ENCODE measurements around the gene SMG9.

SMG9 gene

DNA sequence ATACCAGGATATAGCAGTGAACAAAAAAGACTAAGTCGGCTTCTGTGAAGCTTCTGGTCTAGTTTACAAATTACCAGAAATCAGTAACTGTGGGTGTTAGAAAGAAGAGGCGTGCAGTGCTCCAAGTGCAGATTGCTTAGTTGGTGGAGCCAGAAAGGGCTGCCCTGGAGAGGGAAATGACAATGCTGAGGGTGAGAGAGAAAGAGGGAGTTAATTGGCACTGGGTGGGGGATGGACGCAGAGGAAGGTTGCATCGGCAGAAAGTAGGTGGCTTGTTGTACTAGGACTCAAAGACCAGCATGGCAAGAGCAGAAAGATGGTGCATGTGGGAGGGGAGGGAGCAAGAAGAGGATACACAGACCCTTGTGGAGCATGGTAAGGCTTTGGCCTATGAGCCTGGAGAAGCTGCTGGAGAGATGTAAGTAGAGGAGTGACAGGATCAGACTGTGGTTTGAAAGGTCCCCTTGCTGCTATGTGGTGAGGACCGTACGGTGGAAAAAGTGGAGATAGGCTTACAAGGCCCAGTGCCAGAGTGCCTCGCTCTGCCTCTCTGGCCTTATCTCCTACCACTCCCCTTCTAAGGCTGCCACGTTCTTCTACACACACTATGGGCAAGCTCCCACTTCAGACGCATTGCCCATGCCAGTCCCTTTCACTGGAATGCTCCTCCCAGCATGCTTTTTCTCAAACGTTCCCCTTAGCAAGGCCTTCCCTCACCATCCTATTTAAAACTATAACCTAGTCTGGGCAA, 13.5 kb downstream of the SMG9 start:
- ChIA-PET POLR2A (interaction anchor here (0.7 to 1.6 kb wide), 2 partner anchors 14 to 71 kb away, joined by 3 to 4 read pairs; partner anchors contain the start of genes PLAUR and SMG9), CTCF (interaction anchor here (0.6 to 8.1 kb wide), 4 partner anchors 31 to 267 kb away, joined by 3 to 203 read pairs (median 57); partner anchors contain the start of gene KCNN4)
- TF ChIP-seq FEZF1 (tag by site-specific recombination; IDR thresholded peaks at IDR 0.05) (no peak), ZFHX2 (tag by site-specific recombination; conservative IDR thresholded peaks at IDR 0.05) (peak; percentile 49), EGR2 (tag by site-specific recombination; IDR thresholded peaks at IDR 0.05; ENCODE audit: low read depth) (peak; percentile 89)
- TF ChIP-seq, protein P1, sequence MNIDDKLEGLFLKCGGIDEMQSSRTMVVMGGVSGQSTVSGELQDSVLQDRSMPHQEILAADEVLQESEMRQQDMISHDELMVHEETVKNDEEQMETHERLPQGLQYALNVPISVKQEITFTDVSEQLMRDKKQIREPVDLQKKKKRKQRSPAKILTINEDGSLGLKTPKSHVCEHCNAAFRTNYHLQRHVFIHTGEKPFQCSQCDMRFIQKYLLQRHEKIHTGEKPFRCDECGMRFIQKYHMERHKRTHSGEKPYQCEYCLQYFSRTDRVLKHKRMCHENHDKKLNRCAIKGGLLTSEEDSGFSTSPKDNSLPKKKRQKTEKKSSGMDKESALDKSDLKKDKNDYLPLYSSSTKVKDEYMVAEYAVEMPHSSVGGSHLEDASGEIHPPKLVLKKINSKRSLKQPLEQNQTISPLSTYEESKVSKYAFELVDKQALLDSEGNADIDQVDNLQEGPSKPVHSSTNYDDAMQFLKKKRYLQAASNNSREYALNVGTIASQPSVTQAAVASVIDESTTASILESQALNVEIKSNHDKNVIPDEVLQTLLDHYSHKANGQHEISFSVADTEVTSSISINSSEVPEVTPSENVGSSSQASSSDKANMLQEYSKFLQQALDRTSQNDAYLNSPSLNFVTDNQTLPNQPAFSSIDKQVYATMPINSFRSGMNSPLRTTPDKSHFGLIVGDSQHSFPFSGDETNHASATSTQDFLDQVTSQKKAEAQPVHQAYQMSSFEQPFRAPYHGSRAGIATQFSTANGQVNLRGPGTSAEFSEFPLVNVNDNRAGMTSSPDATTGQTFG (tag by site-specific recombination; IDR thresholded peaks at IDR 0.05; ENCODE audit: borderline replicate concordance), result peak; percentile 44; the same call in 1 of the 2 replicates
- TF ChIP-seq, protein P2, sequence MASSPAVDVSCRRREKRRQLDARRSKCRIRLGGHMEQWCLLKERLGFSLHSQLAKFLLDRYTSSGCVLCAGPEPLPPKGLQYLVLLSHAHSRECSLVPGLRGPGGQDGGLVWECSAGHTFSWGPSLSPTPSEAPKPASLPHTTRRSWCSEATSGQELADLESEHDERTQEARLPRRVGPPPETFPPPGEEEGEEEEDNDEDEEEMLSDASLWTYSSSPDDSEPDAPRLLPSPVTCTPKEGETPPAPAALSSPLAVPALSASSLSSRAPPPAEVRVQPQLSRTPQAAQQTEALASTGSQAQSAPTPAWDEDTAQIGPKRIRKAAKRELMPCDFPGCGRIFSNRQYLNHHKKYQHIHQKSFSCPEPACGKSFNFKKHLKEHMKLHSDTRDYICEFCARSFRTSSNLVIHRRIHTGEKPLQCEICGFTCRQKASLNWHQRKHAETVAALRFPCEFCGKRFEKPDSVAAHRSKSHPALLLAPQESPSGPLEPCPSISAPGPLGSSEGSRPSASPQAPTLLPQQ (tag by site-specific recombination; IDR thresholded peaks at IDR 0.05), result no peak
- no peak overlapping the region for H3K4me3 ChIP-seq (ENCODE audit: low read depth, low read length)
- H3K27ac ChIP-seq (ENCODE audit: extremely low read depth, low read depth, low read length), result no peak overlapping the region
- H3K9me3 ChIP-seq (ENCODE audit: control insufficient read depth, insufficient read depth, low read depth, low read length), result no peaks in the 10 kb centered on the region
- H3K36me3 ChIP-seq (ENCODE audit: control insufficient read depth in 2 of 2, insufficient read depth in 1 of 2, low read length in 2 of 2), result peaks cover 90 to 100% of the 10 kb centered on the region in 2 experiments
- no peaks in the 10 kb centered on the region for H3K4me1 ChIP-seq (ENCODE audit: control insufficient read depth, insufficient read depth, low read length)

DNA sequence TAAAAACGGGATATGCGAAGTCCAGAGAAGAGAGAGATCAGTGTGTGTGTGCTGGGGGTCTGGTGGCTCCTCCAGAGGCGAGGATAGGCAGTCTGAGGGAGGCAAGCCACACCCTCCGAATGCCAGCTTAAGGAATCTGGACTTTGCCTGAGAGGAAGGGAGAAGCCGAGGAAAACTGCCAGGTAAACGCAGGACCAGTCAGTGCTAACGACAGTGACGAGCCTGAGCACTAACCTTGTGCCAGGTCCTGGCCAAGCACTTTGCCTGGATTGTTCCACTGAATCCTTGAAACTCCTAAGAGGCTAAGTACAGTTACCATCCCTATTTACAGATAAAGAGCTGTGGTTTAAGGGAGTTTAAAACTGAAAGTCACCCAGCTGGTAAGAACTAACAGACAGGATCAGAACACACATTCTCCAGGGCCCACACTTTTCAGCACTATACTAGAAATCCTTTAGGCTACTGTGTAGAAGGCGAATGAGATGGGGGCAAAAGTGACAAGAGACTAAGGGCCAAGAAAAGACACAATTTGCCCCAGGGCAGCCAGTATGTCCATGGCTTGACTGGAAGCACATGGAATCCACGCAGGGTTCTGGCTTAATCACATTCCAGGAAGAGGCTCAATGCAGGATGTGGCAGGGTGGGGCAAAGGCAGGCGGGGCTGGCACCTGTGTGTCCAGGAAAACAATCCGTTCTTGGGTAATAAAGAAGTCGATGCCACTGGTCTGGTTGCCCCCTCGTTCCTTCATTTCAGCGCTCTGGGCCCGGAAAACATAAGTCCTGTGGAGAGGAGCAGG, 15.1 kb downstream of the SMG9 start:
- TF ChIP-seq KLF1 (tag by site-specific recombination; IDR thresholded peaks at IDR 0.05) (0 out of 2 replicates have a peak, but pooled peaks have one; percentile 26), ZNF426 (tag by site-specific recombination; IDR thresholded peaks at IDR 0.05) (no peak), ZNF596 (tag by site-specific recombination; IDR thresholded peaks at IDR 0.05) (no peak), GLIS2 (tag by site-specific recombination; IDR thresholded peaks at IDR 0.05) (peak; percentile 20; the same call in 1 of the 2 replicates), SCRT2 (tag by site-specific recombination; IDR thresholded peaks at IDR 0.05) (no peak), ZNF140 (tag by site-specific recombination; IDR thresholded peaks at IDR 0.05) (no peak), ZNF423 (tag by site-specific recombination; IDR thresholded peaks at IDR 0.05) (no peak)
- TF ChIP-seq, protein P2 (tag by site-specific recombination; IDR thresholded peaks at IDR 0.05), result no peak
- TF ChIP-seq, protein P3, sequence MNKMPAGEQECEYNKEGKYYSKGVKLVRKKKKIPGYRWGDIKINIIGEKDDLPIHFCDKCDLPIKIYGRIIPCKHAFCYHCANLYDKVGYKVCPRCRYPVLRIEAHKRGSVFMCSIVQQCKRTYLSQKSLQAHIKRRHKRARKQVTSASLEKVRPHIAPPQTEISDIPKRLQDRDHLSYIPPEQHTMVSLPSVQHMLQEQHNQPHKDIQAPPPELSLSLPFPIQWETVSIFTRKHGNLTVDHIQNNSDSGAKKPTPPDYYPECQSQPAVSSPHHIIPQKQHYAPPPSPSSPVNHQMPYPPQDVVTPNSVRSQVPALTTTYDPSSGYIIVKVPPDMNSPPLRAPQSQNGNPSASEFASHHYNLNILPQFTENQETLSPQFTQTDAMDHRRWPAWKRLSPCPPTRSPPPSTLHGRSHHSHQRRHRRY (tag by site-specific recombination; IDR thresholded peaks at IDR 0.05), result no peak
- Histone ChIP-seq H3K9me3 (ENCODE audit: control insufficient read depth, insufficient read depth, low read depth, low read length) (no peaks in the 10 kb centered on the region), H3K4me1 (ENCODE audit: control insufficient read depth, insufficient read depth, low read length) (no peaks in the 10 kb centered on the region), H3K4me3 (ENCODE audit: low read depth, low read length) (no peak overlapping the region), H3K36me3 (ENCODE audit: control insufficient read depth in 2 of 2, insufficient read depth in 1 of 2, low read length in 2 of 2) (peaks cover 89 to 100% of the 10 kb centered on the region in 2 experiments), H3K27ac (ENCODE audit: extremely low read depth, low read depth, low read length) (no peak overlapping the region)
- CTCF ChIA-PET, result interaction anchor here (0.5 to 8.0 kb wide), 5 partner anchors 23 to 78 kb away, joined by 3 to 203 read pairs (median 3); partner anchors contain the start of gene KCNN4
- POLR2A ChIA-PET, result interaction anchor here (1.4 to 2.4 kb wide), 3 partner anchors 16 to 81 kb away, joined by 3 to 15 read pairs (median 4); partner anchors contain the start of genes PLAUR and SMG9
